Dermis blood vessel endothelial cell (primary cell): ENCODE data around the gene TMEM82. TPM values are rescaled to one million over a fixed set of nuclear protein-coding genes. Genes with fewer than 3 reads are reported as not detected.

Source experiments
- total RNA-seq: library from RNA; depleted of rRNA; stranded (reverse); fragments of >200 nt; gene quantifications from 2 replicates; pipeline ENCODE4 v1.2.3, GENCODE V29; 2014

The TMEM82 gene
- total RNA-seq, 1 donor from 2014 or later, result not detected

Other genes starting within 250 kb of the TMEM82 start
- 5.5 and 11.9 TPM in 2 replicates for gene CASP9, start 218.3 kb upstream of the TMEM82 start, total RNA-seq
- gene DNAJC16, start 215.7 kb upstream of the TMEM82 start, total RNA-seq, result 15.1 and 16.8 TPM in 2 replicates
- gene AGMAT, start 157.4 kb upstream of the TMEM82 start, total RNA-seq, result 0.34 and 1.2 TPM in 2 replicates
- gene DDI2, start 125.0 kb upstream of the TMEM82 start, total RNA-seq, result 18.9 and 22.9 TPM in 2 replicates
- gene PLEKHM2, start 58.2 kb upstream of the TMEM82 start, total RNA-seq, result 61.8 and 77.2 TPM in 2 replicates
- gene SLC25A34, start 6.2 kb upstream of the TMEM82 start, total RNA-seq, result 0.33 and 1.7 TPM in 2 replicates
- 195 and 296 TPM in 2 replicates for gene FBLIM1, start 16.3 kb downstream of the TMEM82 start, total RNA-seq
- 2.1 and 3.4 TPM in 2 replicates for gene UQCRHL, start 65.2 kb downstream of the TMEM82 start, total RNA-seq
- gene SPEN, start 105.2 kb downstream of the TMEM82 start, total RNA-seq, result 22.0 and 28.1 TPM in 2 replicates
- gene ZBTB17, start 233.6 kb downstream of the TMEM82 start, total RNA-seq, result 45.6 and 49.7 TPM in 2 replicates